ENCODE data around the gene CLDN6.

- TF ChIP-seq CTCF (IDR thresholded peaks at IDR 0.05) (no peak), POLR2A (IDR thresholded peaks at IDR 0.05) (no peak)
Measured at GRCh38 chr16:3044708-3045107, 26.7 kb upstream of the CLDN6 start.

All from adrenal gland (tissue), 5 donors.